HCT116 (cell line): Measurements from ENCODE around the gene PGM2L1. TPM values are rescaled to one million over a fixed set of nuclear protein-coding genes. Genes with fewer than 3 reads are reported as not detected.

Experiments used
- ATAC-seq: fragments of 200-7000 bp; cut with Tn5 transposase; 2 replicates; pipeline ENCODE4 v1.9.1; 2020; ENCODE audit warnings: mild to moderate bottlenecking, moderate library complexity
- BruUV-seq: library from RNA; stranded (reverse); fragments of 400-500 nt; replicated peaks from 2 replicates; lab custom pipeline; 2021; lab: Mats Ljungman, UMichigan
- CTCF ChIA-PET: fragments of 300-600 bp; sonication (Branson Sonifier 250); formaldehyde crosslinking; loops from one replicate; lab custom pipeline; 2021; ENCODE audit warnings: antibody characterized with exemption; lab: Charles Lee
- POLR2A ChIA-PET: fragments of 300-600, 350-600 bp; sonication (Branson Sonifier 250); formaldehyde crosslinking; loops from one replicate; lab custom pipeline; 2021; ENCODE audit warnings: antibody characterized with exemption; lab: Charles Lee
- RAD21 ChIA-PET, 2 experiments: fragments of 300-600 bp; sonication (Branson Sonifier 250); formaldehyde crosslinking; loops; one replicate each; lab custom pipeline; 2023; ENCODE audit warnings: low total read pairs in 2 of 2; ENCODE audit not compliant: uncharacterized antibody in 2 of 2, unreplicated experiment in 2 of 2, low non-redundant PET in 1 of 2; lab: Charles Lee
- DNase-seq: peaks from one replicate; pipeline ENCODE4 v3.0.0-alpha.2; 2010; ENCODE audit warnings: low read depth, low spot score
- H2AFZ ChIP-seq: fragments of 200-600 bp; shearing (Covaris generic), sonication (generic); 2 replicates; pipeline ENCODE4 v1.6.1; 2017; ENCODE audit warnings: low read depth, mixed run types, mixed read lengths, antibody characterized with exemption, low read length; ENCODE audit not compliant: poor library complexity, severe bottlenecking
- H3K27ac ChIP-seq: 2 replicates; pipeline ENCODE4 v1.5.1; 2012; ENCODE audit warnings: low read depth, low read length
- H3K27me3 ChIP-seq: fragments of 200-600 bp; sonication (generic); 2 replicates; pipeline ENCODE4 v1.6.1; 2016; ENCODE audit warnings: mixed run types, low read length, mixed read lengths; ENCODE audit not compliant: insufficient read depth
- H3K36me3 ChIP-seq, 2 experiments: fragments of 200-500 bp in 1 of 2; fragments of 200-600 bp in 1 of 2; sonication (Bioruptor generic) in 1 of 2; sonication (generic) in 1 of 2; 2 replicates each; pipeline versions ENCODE4 v1.5.1 to v1.6.1; 2014 to 2016; ENCODE audit warnings: low read length in 2 of 2, inconsistent platforms in 1 of 2, mixed read lengths in 1 of 2, mixed run types in 1 of 2; ENCODE audit not compliant: insufficient read depth in 2 of 2, control insufficient read depth in 1 of 2
- H3K4me1 ChIP-seq, 2 experiments: fragments of 200-600 bp in 1 of 2; sonication (generic) in 1 of 2; 2 replicates each; pipeline versions ENCODE4 v1.5.1 to v1.6.1; 2012 to 2017; ENCODE audit warnings: low read length in 2 of 2, inconsistent platforms in 1 of 2, mild to moderate bottlenecking in 1 of 2, mixed read lengths in 1 of 2, mixed run types in 1 of 2, moderate library complexity in 1 of 2; ENCODE audit not compliant: insufficient read depth in 2 of 2, control insufficient read depth in 1 of 2
- H3K4me2 ChIP-seq: fragments of 200-600 bp; sonication (generic); 2 replicates; pipeline ENCODE4 v1.6.1; 2017; ENCODE audit warnings: mixed run types, low read length, mixed read lengths
- H3K4me3 ChIP-seq, 2 experiments: fragments of 200-600 bp in 1 of 2; sonication (generic) in 1 of 2; replicated peaks in 1 of 2; 2 replicates each; pipeline ENCODE4 v1.5.1; 2011 to 2016; ENCODE audit warnings: low read length in 2 of 2, control low read depth in 1 of 2, low read depth in 1 of 2, mild to moderate bottlenecking in 1 of 2, mixed read lengths in 1 of 2, mixed run types in 1 of 2
- H3K79me2 ChIP-seq: fragments of 200-600 bp; sonication (generic); 2 replicates; pipeline ENCODE4 v1.6.1; 2017; ENCODE audit warnings: mild to moderate bottlenecking, mixed run types, low read length, moderate library complexity, mixed read lengths; ENCODE audit not compliant: insufficient read depth
- H3K9ac ChIP-seq: fragments of 200-600 bp; sonication (generic); 2 replicates; pipeline ENCODE4 v1.6.1; 2016; ENCODE audit warnings: low read length, mixed read lengths
- H3K9me2 ChIP-seq: fragments of 200-600 bp; sonication (generic), shearing (Covaris generic); 2 replicates; pipeline ENCODE4 v1.6.1; 2017; ENCODE audit warnings: mixed run types, mild to moderate bottlenecking, moderate library complexity; ENCODE audit not compliant: insufficient read depth
- H3K9me3 ChIP-seq, 2 experiments: fragments of 200-500 bp in 1 of 2; fragments of 200-600 bp in 1 of 2; sonication (Bioruptor generic) in 1 of 2; sonication (generic) in 1 of 2; 2 replicates each; pipeline ENCODE4 v1.6.1; 2014 to 2017; ENCODE audit warnings: low read length in 2 of 2, mixed read lengths in 2 of 2, inconsistent platforms in 1 of 2, low read depth in 1 of 2, mild to moderate bottlenecking in 1 of 2, mixed run types in 1 of 2, moderate library complexity in 1 of 2; ENCODE audit not compliant: control insufficient read depth in 1 of 2, insufficient read depth in 1 of 2
- H4K20me1 ChIP-seq: fragments of 200-600 bp; sonication (generic), shearing (Covaris generic); 2 replicates; pipeline ENCODE4 v1.6.1; 2017; ENCODE audit warnings: mixed run types, mild to moderate bottlenecking, moderate library complexity; ENCODE audit not compliant: insufficient read depth
- CBX3 ChIP-seq: IDR thresholded peaks from 2 replicates; pipeline ENCODE4 v1.6.1; 2012; ENCODE audit warnings: low read depth
- CEBPB ChIP-seq: IDR thresholded peaks from 2 replicates; pipeline ENCODE4 v1.6.1; 2012; ENCODE audit warnings: low read depth
- ELF1 ChIP-seq: IDR thresholded peaks from 2 replicates; pipeline ENCODE4 v1.6.1; 2012; ENCODE audit warnings: low read depth, borderline replicate concordance
- EZH2 ChIP-seq: fragments of 200-600 bp; sonication (generic); IDR thresholded peaks from 2 replicates; pipeline ENCODE4 v1.6.1; 2017; ENCODE audit warnings: antibody characterized with exemption, mixed run types
- EZH2phosphoT487 ChIP-seq: fragments of 200-600 bp; IDR thresholded peaks from 2 replicates; pipeline ENCODE4 v1.6.1; 2018; ENCODE audit warnings: antibody characterized with exemption, borderline replicate concordance
- POLR2A ChIP-seq: IDR thresholded peaks from 2 replicates; pipeline ENCODE4 v1.7.0; 2011; ENCODE audit warnings: borderline replicate concordance; ENCODE audit not compliant: insufficient read depth, insufficient read length; ENCODE audit errors: extremely low read depth
- POLR2AphosphoS5 ChIP-seq: IDR thresholded peaks from 2 replicates; pipeline ENCODE4 v1.6.1; 2011; ENCODE audit warnings: mild to moderate bottlenecking, low read depth, low read length, moderate library complexity
- SIN3A ChIP-seq: IDR thresholded peaks from 2 replicates; pipeline ENCODE4 v1.6.1; 2012; ENCODE audit warnings: low read depth
- SRF ChIP-seq: IDR thresholded peaks from 2 replicates; pipeline ENCODE4 v1.6.1; 2012; ENCODE audit warnings: low read depth
- TCF7L2 ChIP-seq: IDR thresholded peaks from 2 replicates; pipeline ENCODE4 v1.7.0; 2011; ENCODE audit warnings: borderline replicate concordance, inconsistent platforms; ENCODE audit not compliant: insufficient read depth, insufficient read length; ENCODE audit errors: extremely low read depth
- YY1 ChIP-seq: IDR thresholded peaks from 2 replicates; pipeline ENCODE4 v1.6.1; 2011; ENCODE audit warnings: low read length, low read depth, moderate library complexity, mild to moderate bottlenecking; ENCODE audit not compliant: insufficient replicate concordance; ENCODE audit errors: extremely low read depth
- ZFX ChIP-seq: fragments of 450-650 bp; IDR thresholded peaks from 2 replicates; pipeline ENCODE4 v1.6.1; 2017
- intact Hi-C: fragments of 100-400 bp; cut with micrococcal nuclease; formaldehyde crosslinking; loops from 2 replicates; pipeline ENCODE4 v1.10.0; 2022
- total RNA-seq: library from RNA; stranded (reverse); gene quantifications from one replicate; pipeline ENCODE4 v1.2.1, GENCODE V29; 2021; ENCODE audit not compliant: unreplicated experiment
- TF ChIP-seq, protein P1 (sequence below): IDR thresholded peaks from 2 replicates; pipeline ENCODE4 v1.6.1; 2012; ENCODE audit warnings: low read depth
- TF ChIP-seq, protein P2 (sequence below): IDR thresholded peaks from 2 replicates; pipeline ENCODE4 v1.6.1; 2012
- TF ChIP-seq, protein P3 (sequence below), 3 experiments: fragments of 200-600 bp in 1 of 3; sonication (generic) in 1 of 3; IDR thresholded peaks in 2 of 3; conservative IDR thresholded peaks in 1 of 3; 2 replicates each; pipeline ENCODE4 v1.5.1; 2012 to 2017; ENCODE audit warnings: low read depth in 2 of 3, low read length in 2 of 3, antibody characterized with exemption in 1 of 3, borderline replicate concordance in 1 of 3, control low read depth in 1 of 3, mild to moderate bottlenecking in 1 of 3, mixed read lengths in 1 of 3, mixed run types in 1 of 3, moderate library complexity in 1 of 3; ENCODE audit not compliant: insufficient read depth in 1 of 3

The PGM2L1 gene
- total RNA-seq, 1 experiment from 2014 or later = 4.9 TPM

DNA sequence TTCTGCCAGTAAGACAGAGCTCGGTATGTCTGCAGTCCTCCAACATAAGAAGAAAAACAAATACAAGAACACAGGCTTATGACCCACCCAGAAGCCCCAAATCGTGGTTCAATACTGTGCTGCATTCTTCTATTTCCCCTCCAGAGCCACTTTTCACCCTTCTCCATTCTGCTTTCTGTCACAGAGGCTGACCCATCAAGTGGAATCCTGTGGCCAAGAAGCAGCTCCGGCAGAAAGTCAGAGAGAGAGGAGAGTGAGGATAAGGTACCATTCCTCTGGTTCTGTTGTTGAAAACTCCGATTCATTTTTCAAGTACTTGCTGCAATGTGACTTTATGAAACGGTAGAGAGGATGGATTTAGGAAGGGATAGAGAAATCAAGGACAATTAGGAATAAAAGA, 30.4 kb downstream of the PGM2L1 start:
- intact Hi-C loops = no loop called here
- no peak for DNase-seq

DNA sequence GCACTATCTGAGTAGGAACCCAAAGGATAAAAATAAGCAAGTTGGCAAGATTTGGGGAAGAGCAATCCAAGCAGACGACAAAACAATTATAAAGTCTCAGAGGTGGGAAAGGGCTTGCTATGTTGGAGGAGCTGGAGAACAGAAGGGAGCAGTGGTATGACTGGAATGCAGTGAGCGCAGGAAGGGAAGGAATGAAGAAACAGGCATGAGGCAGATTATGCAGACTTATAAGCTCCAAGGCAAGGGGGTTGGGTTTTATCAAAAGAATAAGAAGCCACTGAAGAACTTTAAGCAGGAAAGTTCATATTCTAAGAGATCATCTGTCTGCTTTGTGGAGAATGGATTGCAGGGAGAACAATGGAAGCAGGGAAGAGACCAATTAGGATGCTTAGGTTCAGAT, 31.7 kb downstream of the PGM2L1 start:
- BruUV-seq = no TSS peak
- TF ChIP-seq, protein P1, sequence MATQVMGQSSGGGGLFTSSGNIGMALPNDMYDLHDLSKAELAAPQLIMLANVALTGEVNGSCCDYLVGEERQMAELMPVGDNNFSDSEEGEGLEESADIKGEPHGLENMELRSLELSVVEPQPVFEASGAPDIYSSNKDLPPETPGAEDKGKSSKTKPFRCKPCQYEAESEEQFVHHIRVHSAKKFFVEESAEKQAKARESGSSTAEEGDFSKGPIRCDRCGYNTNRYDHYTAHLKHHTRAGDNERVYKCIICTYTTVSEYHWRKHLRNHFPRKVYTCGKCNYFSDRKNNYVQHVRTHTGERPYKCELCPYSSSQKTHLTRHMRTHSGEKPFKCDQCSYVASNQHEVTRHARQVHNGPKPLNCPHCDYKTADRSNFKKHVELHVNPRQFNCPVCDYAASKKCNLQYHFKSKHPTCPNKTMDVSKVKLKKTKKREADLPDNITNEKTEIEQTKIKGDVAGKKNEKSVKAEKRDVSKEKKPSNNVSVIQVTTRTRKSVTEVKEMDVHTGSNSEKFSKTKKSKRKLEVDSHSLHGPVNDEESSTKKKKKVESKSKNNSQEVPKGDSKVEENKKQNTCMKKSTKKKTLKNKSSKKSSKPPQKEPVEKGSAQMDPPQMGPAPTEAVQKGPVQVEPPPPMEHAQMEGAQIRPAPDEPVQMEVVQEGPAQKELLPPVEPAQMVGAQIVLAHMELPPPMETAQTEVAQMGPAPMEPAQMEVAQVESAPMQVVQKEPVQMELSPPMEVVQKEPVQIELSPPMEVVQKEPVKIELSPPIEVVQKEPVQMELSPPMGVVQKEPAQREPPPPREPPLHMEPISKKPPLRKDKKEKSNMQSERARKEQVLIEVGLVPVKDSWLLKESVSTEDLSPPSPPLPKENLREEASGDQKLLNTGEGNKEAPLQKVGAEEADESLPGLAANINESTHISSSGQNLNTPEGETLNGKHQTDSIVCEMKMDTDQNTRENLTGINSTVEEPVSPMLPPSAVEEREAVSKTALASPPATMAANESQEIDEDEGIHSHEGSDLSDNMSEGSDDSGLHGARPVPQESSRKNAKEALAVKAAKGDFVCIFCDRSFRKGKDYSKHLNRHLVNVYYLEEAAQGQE = no peak
- TF ChIP-seq CEBPB = no peak
- no peak for TF ChIP-seq CBX3
- TF ChIP-seq TCF7L2 = no peak
- TF ChIP-seq, protein P2, sequence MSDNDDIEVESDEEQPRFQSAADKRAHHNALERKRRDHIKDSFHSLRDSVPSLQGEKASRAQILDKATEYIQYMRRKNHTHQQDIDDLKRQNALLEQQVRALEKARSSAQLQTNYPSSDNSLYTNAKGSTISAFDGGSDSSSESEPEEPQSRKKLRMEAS = no peak
- no peak for TF ChIP-seq ELF1
- no peak for TF ChIP-seq SRF
- TF ChIP-seq SIN3A = no peak
- TF ChIP-seq EZH2 = no peak
- TF ChIP-seq POLR2AphosphoS5 = no peak

More for the DNA sequence above, 30.4 kb downstream of the PGM2L1 start:
- Histone ChIP-seq H3K27me3 (no peaks in the 10 kb centered on the region), H3K9me2 (no peaks in the 10 kb centered on the region), H3K27ac (no peak overlapping the region), H3K4me3 (no peak overlapping the region), H2AFZ (no peak overlapping the region), H3K79me2 (no peaks in the 10 kb centered on the region), H4K20me1 (no peaks in the 10 kb centered on the region), H3K4me1 (no peaks in the 10 kb centered on the region), H3K9me3 (no peaks in the 10 kb centered on the region), H3K4me2 (no peak overlapping the region), H3K36me3 (no peaks in the 10 kb centered on the region), H3K9ac (no peak overlapping the region)
- TF ChIP-seq YY1 (no peak), SIN3A (no peak), EZH2phosphoT487 (no peak), ZFX (no peak), CBX3 (no peak), SRF (no peak), EZH2 (no peak), POLR2A (no peak)
- TF ChIP-seq, protein P3, sequence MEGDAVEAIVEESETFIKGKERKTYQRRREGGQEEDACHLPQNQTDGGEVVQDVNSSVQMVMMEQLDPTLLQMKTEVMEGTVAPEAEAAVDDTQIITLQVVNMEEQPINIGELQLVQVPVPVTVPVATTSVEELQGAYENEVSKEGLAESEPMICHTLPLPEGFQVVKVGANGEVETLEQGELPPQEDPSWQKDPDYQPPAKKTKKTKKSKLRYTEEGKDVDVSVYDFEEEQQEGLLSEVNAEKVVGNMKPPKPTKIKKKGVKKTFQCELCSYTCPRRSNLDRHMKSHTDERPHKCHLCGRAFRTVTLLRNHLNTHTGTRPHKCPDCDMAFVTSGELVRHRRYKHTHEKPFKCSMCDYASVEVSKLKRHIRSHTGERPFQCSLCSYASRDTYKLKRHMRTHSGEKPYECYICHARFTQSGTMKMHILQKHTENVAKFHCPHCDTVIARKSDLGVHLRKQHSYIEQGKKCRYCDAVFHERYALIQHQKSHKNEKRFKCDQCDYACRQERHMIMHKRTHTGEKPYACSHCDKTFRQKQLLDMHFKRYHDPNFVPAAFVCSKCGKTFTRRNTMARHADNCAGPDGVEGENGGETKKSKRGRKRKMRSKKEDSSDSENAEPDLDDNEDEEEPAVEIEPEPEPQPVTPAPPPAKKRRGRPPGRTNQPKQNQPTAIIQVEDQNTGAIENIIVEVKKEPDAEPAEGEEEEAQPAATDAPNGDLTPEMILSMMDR (IDR thresholded peaks at IDR 0.05 in 2 of 3, conservative IDR thresholded peaks at IDR 0.05 in 1 of 3; ENCODE audit: borderline replicate concordance in 1 of 3, insufficient read depth in 1 of 3, low read depth in 2 of 3, low read length in 2 of 3) = no peak
- BruUV-seq = no TSS peak
- POLR2A ChIA-PET = no interaction called here
- CTCF ChIA-PET = no interaction called here
- ATAC-seq = no peak
- RAD21 ChIA-PET = no interaction called here

More for the DNA sequence above, 31.7 kb downstream of the PGM2L1 start:
- H3K36me3 ChIP-seq = no peaks in the 10 kb centered on the region
- RAD21 ChIA-PET = no interaction called here
- no peaks in the 10 kb centered on the region for H3K4me1 ChIP-seq
- H3K27ac ChIP-seq = no peak overlapping the region
- no peaks in the 10 kb centered on the region for H3K9me2 ChIP-seq
- no peak overlapping the region for H2AFZ ChIP-seq
- POLR2A ChIA-PET = no interaction called here
- H3K4me3 ChIP-seq = no peak overlapping the region
- no peaks in the 10 kb centered on the region for H3K79me2 ChIP-seq
- no peak overlapping the region for H3K9ac ChIP-seq
- no peak for DNase-seq
- no peaks in the 10 kb centered on the region for H3K27me3 ChIP-seq
- H3K9me3 ChIP-seq = no peaks in the 10 kb centered on the region
- H3K4me2 ChIP-seq = no peak overlapping the region
- no peaks in the 10 kb centered on the region for H4K20me1 ChIP-seq
- no peak for ATAC-seq
- intact Hi-C loops = no loop called here
- CTCF ChIA-PET = no interaction called here
